HG02588 (cell line): Measurements from ENCODE around the gene UNC80.

Source experiments
- ATAC-seq: cut with Tn5 transposase; IDR thresholded peaks from one replicate; pipeline ENCODE4 v1.9.1; 2021; ENCODE audit warnings: mild to moderate bottlenecking, moderate library complexity; ENCODE audit not compliant: unreplicated experiment

The UNC80 gene

DNA sequence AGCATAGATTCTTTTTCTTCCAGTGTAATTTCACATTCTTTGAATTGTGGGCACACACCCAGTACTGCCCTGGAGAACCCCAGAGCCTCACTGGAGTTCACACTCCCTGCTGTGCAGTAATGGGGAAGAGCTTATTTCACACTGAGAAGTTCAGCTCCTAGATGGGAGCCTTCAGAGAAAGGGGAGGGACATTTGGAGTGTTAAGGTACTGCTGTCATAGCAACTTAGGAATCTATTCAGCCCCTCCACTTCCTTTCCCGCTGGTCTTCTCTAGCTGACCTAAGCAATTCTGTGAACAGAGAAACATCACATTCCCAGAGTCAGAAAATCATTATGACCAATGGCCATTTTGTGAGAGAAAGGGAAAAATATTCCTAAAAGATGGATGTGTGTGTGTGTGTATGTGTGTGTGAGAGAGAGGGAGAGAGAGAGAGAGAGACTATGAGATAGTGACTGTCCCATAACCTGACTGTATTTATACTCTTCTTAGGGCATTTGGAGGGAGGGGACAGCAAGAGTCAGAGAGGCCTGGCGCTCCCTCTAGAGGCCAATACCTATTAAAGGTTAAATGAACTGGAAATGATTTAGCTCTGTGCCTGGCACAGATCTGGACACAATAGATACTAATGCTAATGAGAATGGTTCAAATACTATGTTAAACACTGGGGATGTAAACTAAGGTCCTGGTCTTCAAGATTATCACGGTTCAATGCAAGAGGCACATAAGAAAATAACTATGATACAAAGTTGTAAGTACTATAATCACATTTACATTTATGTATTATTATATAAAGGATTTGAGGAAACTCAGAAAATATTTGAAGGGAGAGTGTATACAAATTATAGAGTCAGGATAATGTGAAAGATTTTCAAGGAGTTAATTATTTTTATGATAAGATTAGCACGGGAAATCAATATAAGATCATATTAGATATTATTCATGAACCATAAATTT lies 189.3 kb downstream of the UNC80 start:
- ATAC-seq = peak; percentile 83

DNA sequence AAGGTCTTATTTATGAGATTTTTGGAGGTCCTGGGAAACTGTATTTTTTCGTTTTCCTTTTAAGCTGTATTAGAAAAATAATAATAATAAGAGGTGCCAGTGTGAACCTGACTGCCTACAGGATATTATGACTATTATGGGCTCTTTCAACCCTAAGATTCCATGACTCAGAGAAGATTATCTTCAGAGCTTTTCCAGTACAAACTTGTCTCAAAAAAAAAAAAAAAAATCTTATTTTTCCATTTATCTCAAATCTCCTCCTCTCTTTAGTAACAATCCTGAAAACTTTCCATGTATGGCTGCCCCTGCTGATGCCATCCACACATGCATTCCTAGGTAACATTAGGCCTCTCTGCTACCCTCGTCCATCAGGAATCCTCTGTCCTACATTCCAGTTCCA lies 194.1 kb downstream of the UNC80 start:
- no peak for ATAC-seq

DNA sequence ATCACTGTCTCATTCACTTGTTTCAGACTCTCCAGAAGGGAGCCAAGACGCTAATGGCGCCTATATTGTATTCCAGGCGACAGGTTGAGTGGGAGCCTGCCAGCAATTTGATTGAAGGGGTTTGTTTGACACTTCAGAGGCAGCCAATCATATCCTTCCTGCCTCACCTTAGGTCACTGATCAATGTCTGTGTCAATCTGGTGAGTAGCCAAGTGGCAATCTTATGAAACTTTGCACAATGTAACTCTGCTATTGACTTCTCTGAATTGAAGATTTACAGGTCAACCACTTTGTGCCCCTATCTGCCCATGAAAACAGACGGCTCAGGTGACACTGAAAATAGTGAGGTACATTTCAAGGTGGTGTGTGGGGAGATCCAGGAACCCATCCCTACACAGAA lies 198.1 kb downstream of the UNC80 start:
- ATAC-seq = no peak

DNA sequence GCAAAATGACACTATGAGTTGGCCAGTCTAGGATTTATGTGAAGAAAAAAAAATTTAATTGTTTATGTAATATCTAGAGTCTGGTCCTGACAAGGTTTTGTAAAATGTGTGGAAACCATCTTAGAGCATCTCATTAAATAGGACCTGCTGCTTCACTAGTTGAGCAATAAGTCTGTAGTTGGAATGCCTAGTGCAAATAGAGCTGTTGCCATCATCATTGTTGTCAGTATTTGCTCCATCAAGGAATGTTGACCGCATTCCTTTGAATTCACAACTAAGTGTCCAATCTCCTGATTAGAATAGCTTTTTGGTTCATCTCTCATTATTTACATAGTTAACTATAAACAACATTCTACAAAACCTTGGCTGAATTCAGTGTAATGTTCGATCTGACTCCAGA lies 198.6 kb downstream of the UNC80 start:
- no peak for ATAC-seq

DNA sequence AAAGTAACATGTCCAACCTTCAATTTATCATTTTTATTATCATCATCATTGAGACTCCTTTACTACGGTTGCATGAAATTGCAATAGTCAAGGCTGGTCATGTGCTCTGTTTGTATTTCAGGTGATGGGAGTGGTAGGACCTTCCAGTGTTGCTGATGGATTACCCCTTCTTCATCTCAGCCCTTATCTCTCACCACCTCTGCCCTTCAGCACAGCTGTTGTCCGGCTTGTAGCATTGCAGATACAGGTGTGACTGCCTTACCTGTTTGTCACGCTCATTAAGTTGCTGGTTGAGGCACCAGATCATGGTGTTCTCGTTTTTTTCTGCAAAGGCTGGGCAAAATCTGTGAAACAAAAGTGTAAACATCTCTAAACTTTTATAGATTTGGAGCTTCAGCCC lies 199.1 kb downstream of the UNC80 start:
- no peak for ATAC-seq

DNA sequence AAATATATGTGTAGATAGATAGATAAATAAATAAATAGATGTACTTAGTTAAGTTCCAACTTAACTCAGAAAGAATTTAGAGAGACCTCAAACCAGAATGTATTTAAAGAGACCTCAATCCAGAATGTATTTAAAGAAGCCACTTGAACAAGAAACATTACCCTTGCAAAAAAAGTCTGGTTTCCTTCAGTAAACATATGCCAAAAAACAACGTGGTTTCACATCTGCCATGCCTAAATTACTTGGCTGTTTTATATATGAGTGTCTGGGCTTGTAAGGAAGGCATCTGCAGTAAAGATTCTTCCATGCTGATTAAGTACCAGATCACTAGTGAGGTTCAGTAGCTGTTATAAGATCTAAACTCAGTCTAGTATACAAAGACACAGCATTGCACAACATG lies 201.7 kb downstream of the UNC80 start:
- no peak for ATAC-seq

DNA sequence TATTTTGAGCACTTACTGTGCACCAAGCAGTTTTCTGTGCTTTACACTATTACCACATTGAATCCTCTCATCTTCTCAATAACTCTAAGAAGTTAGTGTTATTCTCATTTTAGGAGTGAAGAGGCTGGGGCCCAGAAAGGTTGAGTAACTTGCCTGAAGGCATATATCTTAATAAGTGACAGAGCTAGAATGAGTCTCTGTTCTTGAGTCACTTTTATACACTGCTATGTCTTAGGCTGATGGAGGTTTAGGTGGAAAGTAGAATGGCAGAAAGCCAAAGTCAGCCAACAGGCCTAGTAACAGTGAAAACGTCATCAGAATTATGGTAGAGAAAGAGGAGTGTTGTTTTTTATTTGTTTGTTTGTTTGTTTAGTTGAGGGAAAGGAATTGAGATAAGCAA lies 202.9 kb downstream of the UNC80 start:
- no peak for ATAC-seq

DNA sequence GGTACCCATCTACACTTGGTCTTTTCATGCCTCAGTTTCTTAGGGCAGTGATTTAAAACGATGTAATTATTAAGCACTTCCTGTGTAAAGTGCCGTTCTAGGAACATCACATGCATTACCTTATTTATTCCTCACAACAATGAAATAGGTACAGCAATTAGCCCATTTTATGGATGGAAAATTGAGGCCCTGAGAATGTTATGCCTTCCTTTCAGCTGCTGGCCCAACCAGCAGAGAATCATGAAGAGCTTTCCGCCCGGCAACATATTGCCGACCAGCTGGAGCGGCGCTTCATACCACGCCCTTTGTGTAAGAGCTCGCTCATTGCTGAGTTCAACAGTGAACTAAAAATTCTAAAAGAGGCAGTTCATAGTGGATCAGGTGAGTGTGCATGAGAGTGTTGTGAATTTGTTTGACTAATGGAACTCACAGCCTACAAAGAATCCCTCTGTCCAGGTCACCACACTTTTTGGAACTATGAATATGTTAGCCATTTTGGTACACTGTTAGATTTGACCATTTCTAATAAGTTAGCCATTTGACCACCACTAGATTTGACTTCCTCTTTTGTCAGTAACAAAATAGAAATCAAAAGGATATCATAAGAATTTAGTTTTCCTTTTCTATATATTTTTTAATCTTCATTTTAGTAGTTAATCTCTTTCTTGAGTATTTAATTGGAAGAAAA lies 205.2 kb downstream of the UNC80 start:
- ATAC-seq = peak; percentile 77

DNA sequence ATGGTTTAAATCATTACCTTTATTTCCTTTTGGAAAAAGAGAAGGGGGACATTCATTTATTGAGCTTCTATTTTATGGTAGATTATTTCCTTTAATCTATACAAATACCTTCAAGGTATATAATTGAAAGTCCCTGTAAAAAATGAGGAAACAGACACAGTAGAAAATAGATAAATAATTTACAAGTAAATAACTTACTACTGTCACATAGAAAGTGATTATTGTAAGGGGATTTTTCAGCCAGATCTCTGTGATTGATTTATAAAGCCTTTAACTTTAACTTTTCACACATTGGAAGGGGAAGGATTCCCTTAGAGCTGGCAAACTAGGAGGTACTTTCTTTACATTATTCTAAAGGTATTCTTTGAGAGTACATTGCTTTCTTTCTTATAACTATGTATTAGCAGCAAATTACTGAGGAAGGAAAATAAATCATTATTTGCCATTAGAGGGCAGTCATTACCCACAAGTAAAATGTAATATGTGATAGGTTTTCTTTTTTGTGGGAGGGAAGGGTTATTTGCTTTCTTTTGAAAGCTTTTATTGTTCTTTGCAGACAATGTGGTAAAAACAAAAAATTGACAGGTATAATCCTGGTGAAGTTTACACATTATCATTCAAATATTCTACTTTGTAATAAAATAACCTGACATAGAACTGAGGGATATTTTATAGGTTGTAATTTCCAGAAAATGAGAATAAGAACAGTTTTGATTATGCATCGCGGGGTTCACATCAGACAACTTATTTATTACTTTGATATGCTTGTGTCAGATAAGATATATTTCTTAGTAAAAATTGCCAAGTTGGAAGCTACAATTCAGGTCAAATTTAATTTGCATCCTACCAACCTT lies 206.0 kb downstream of the UNC80 start:
- ATAC-seq = no peak

DNA sequence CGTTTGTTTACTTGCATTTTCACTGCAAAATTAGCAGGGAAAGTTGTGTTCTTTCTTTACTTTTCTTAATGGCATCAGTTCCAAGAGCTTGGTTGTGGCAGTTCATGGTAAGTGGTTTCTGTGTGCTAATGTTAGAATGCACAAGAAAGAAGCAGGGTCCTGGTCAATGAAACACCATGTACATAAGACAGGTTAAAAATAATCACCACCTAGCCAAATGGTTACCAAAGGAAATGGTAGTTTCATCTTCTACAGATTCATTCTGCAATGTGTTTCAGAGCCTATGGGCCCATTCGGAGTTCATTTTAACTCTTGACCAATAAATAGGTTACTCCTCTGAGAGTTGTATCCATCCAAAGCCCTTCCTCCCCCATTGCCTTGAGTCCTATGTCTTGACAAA lies 212.7 kb downstream of the UNC80 start:
- no peak for ATAC-seq

DNA sequence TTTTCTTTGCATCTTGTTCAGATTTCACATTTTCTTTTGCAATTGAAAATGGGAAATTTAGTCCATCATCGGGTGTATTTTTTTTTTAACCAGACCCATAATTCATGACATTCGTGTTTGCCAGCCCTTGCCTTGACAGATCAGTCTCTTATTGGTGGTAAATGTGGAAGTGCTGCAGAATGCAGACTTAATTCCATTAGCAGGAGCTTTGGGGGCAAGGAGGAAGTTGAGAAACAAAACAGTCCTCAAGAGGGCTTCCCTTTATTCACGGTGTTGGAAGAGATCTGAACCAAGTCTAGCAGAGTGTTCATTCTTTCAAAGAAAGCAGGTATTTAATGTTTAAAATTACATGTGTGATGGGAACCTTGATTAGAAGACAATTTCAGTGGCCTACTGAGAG lies 214.2 kb downstream of the UNC80 start:
- ATAC-seq = no peak

DNA sequence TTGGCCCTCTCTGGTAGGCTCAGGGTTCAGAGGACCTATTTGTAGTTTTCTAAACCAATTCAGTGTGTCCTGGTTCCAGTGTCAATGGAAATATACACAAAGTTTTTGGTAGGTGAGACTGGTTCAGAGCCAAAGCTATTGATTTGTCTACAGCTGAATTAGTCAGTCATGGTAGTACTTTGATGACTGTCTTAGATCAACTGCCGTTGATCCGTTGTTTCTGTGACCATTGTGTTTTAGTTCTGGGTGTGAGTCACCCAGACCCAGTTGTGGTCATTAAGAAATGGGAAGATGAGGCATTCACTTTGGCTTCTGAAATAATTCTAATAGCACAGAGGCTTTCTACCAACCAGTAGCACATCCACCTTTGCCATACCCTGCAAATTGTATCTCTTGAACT lies 214.8 kb downstream of the UNC80 start:
- no peak for ATAC-seq

DNA sequence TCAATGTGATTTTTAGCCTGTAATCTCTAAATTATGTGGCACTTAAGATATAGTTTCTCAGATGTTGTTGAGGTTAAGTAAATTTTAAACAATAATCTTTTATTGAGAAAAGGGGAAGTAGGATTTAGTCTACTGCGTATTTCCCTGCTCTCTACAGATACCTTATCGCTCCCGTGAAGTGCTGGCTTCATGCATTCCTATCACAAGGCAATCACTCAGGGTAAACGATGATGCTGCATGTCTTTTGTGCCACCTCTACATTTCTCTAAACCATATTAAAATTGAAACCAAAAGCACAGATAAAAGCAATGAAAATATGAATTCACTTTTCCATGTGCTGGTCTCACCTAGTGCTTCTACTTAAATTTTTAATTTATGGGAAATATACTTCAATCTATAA lies 216.4 kb downstream of the UNC80 start:
- ATAC-seq = no peak

DNA sequence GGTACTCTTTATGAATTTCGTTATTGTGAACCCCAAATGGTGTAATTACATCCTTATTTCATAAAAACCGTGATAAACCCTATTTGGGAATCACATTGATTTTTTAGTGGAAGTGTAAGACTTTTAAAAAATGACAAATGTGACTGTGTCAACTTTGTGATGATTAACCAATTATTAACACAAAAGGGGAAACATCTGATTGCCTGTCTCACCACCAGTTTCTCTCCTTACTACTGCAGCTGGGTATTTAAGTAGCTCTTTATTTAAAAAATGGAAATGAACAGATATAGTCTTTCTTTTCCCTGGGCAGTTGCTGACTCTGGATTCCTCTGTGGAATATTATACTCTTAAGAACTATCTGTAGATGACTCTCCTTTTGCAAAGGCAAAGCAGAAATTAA lies 219.2 kb downstream of the UNC80 start:
- no peak for ATAC-seq

DNA sequence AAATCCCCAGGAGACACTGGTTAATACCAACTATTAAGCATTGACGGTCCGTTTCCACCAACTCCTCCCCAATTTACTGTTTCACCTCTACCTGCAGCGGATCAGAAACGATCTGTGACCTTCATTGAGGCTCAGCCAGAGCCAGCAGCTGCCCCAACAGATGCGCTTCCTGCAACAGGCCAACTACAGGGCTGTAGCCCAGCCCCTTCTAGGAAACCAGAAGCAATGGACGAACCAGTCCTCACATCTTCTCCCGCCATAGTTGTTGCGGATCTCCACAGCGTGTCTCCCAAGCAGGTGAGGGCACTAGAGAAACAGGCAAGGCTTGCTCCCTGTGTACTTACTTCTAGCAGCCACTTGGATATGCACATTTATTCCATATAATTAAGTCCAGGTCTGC lies 222.3 kb downstream of the UNC80 start:
- ATAC-seq = no peak

DNA sequence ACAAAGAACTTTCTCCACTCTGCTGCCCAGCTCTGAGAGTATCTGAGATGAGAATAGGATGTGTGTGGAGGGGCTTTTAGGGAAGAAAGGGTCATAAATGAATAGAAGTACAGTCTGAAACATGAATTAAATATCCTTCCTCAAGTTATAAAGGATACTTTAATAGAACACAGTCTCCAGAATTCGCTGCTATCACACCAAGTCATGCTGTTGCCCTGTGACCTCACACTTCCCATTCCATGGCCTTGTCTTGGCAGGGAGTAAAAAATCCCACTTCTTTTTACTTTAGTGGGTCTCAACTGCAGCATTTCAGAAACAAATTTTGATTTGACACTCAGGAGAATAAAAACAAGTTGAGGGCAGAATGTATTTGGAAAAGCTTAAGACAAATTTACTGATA lies 227.0 kb downstream of the UNC80 start:
- ATAC-seq = no peak

DNA sequence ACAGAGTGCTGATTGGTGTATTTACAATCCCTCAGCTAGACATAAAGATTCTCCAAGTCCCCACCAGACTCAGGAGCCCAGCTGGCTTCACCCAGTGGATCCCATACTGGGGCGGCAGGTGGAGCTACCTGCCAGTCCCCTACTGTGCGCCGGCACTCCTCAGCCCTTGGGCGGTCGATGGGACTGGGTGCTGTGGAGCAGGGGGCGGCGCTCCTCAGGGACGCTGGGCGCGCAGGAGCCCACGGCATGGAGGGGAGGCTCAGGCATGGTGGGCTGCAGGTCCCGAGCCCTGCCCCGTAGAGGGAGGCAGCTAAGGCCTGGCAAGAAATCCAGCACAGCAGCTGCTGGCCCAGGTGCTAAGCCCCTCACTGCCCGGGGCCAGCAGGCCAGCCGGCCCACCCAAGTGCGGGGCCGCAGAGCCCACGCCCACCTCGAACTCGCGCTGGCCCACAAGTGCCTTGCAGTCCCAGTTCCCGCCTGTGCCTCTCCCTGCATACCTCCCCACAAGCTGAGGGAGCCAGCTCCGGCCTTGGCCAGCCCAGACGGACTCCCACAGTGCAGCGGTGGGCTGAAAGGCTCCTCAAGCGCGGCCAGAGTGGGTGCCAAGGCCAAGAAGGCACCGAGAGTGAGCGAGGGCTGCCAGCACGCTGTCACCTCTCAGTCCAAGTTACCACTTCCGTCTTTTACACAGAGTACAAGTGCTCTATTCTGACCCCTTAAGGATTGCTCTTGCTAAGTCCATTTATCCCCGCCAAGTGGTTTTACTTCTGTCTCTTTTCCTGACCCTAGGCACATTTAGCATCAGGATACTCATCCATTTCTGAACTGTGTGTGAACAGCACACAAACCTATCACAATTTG lies 229.1 kb downstream of the UNC80 start:
- ATAC-seq = no peak

DNA sequence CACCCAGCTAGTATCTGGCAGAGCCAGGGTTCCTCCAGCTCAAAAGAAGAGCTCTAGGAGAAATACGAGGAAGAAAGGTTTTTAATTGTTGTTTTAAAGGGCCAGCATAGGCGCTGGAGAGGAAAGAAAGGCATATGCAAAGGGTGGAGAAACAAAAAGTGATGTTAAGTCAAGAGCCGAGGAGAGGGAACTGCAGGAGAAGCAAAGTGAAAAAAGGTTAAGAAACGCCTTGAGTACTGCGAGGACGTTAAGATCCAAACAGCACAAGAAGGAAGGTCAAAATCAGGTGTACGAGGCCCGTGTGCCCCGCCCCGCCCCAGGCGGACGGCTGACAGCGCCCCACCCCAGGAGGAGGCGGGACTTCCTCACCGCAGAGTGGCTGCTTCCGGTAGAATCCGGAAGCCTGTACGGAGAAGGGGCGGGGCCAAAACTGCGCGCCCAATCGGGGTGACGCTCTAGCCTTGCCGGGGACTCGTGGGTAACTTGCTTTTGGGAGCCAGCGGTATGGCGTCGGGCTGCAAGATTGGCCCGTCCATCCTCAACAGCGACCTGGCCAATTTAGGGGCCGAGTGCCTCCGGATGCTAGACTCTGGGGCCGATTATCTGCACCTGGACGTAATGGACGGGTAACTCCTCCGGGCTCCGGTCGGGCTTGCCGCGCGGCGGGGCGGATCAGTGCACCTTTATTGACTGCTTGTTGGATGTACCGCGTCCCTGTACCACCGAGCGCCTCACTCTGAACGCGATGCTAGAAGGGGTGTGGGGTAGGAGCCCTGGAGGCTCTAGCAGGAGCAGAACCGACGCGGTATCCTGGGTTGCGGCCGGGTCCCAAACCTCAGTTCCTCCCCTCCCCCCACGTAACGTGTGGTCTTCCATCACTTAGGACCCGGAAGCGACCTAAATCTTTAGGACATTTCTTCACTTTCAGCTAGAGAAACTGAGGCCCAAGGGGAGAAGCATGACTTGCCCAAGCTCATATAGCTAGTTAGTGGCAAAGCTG lies 230.8 kb downstream of the UNC80 start, which contains the start of gene RPE:
Gene RPE (plus strand): TSS at position 481 of the 1,000 bp plus-strand sequence. CDS start 24 bp downstream, at position 505.
- peak; percentile 100 for ATAC-seq

DNA sequence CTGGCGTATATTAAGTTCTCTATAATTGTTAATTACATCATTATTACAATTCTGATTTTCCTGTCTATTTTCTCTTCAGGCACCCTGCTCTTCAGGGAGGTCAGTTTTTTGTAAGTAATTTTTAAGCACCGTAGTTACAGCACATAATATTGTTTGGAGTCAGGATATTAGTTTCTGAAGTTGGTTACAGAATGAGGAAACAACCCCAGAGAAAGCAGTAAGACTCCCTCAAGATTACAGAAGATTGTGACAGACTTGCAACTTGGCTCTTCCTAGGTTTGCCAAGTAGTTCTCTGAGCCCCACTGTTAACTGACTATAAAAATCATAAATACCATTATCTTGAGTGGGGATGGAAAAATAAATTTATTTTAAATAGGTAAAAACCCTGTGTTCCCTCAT lies 231.7 kb downstream of the UNC80 start:
- ATAC-seq = no peak
